Head of caudate nucleus (tissue), 42 donors: ENCODE measurements around the gene PPIL6.

ENCODE experiments used
- DNase-seq, 42 donors: peaks; one replicate each; pipeline versions ENCODE4 v3.0.0 to v3.0.0-alpha.2; 2020 to 2021; ENCODE audit warnings: mixed read lengths in 7 of 42
- intact Hi-C: fragments of 100-400 bp; cut with DNase I; formaldehyde crosslinking; loops from one replicate; pipeline ENCODE4 v1.15.0; 2022

PPIL6 gene

DNA sequence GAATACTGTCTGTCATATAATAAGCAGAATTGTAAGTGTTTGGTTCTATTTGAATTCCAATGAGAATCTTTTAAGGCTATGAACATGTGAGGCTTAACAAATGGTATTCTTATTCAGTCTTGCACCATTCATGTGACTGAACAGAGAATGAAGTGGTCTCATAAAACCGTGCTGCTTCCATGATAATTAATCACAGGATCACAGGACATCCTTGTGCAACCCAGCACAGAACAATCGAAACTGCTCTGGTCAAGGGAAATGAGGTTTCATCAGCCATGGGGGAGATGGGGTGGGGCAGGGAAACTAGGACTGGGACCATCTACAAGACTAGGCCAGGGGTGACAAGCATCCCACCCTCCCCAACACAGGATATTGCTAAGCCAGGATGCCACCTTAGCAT is 6.0 kb downstream of the PPIL6 start:
- no peak for DNase-seq
- intact Hi-C loops: no loop called here

DNA sequence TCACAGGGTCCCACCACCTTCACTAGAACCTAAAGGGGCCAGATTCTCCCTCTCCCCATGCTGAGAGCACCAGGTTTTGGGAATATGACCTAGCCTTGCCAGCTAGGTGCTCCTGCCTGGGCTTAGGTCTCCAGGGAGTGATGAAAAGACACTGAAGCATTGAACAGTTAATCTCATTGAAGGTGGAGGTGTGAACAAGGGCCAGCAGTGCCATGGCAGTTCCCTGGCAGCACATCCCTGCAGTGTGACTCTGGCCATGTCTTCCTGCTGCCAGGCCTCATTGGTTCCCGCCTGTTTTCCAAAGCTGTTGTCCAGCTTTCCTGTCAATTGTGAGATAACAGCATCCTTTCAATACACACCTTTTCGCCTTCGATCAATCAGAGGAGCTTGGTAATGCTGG is 10.9 kb downstream of the PPIL6 start:
- no peak for DNase-seq
- intact Hi-C loops: no loop called here

DNA sequence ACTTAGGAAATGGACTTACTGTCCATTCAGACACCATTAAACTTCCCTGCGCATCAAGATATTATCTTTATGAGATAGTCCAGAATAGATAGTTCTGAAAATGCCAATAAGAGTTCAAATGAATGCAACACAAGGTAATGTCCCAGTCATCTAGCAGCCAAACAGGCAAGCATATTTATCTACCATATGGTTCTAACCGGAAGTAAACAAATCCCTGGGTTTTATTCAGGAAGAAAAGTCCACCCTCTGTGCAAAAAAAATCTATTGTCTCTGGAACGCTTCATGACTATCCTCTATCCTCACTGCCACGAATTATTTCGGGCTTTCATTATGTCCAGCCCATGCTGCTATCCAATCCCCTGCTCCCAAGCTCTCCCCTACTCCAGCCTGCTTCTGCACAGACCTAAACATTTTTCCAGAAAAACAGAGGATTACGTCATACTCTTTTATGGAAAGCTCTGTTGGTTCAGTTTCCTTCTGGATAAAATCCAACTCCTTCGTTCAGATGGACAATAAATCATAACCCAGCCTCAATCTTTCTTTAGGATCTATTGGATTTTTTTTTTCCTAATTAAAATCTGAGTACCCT is 11.4 kb downstream of the PPIL6 start:
- intact Hi-C loops: no loop called here
- no peak for DNase-seq

DNA sequence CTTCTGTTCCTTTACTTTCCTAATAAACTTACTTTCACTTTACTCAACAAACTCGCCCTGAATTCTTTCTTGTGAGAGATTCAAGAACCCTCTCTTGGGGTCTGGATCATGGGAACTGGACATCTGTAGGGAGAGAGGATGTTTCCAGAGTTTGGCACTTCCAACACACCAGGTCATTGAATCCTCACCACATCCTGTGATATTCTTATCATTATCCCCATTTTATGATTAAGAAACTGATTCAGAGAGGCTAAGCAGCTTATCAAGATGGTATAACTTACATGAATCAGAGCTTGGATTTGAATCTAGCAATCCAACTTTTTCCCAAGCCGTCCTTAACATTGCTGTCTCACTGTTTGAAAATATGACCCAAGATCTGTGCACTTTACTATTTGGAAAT is 15.5 kb downstream of the PPIL6 start:
- no peak for DNase-seq
- intact Hi-C loops: no loop called here

DNA sequence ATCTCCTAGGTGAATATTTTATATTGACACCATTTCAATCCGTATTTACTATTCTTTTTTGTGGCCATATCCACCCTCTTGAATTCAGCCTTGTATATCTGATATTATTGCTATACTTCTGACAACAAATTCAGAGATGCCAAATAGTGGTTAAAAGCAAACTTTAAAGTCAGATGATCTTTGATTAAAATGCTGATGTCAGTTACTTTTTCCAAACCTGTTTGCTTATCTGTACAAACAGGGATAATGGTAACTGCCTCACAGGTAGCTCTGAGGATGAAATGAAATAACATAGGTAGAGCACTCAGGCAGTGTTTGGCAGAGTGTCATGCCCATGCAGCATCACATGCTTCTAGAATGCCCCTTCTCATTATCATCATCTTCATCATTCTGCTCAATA is 19.2 kb downstream of the PPIL6 start:
- intact Hi-C loops: no loop called here
- DNase-seq: no peak

DNA sequence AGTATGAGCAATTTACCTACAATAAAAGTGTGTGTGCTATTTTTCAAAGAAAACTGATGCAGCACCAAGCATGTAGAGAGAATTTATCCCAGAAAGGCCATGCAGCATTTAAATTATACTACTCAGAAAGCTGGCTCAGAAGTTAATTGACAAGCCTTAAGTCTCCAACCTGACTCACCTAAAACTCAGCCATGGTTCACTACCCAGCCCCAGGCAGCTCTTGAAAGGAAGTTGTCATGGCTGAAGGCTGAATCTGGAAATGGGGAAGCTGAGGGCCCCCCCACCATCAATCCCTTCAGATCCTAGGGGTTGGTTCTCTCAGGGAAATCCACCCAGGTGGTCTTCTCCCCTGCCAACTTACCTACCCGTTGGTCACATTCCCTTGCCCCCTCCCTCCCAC is 19.7 kb downstream of the PPIL6 start:
- intact Hi-C loops: no loop called here
- no peak for DNase-seq

DNA sequence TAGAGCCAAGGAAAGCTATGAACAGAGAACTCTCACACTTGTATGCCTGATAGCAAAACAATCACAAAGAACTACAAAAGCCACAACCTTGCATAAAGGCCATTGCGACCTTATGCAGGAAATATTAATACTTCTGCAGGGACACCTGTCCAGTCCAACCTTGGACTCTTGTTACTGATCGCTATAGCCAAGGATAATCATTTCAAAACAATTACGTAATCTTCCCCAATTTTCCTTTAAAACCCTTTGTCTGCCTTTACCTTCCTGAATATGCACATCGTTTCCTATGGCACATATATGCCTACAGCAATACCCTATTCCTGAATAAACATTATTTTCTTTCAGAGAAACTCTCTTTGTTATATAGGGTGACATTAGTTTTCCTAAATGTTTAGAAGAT is 22.8 kb downstream of the PPIL6 start:
- DNase-seq: no peak
- intact Hi-C loops: no loop called here

DNA sequence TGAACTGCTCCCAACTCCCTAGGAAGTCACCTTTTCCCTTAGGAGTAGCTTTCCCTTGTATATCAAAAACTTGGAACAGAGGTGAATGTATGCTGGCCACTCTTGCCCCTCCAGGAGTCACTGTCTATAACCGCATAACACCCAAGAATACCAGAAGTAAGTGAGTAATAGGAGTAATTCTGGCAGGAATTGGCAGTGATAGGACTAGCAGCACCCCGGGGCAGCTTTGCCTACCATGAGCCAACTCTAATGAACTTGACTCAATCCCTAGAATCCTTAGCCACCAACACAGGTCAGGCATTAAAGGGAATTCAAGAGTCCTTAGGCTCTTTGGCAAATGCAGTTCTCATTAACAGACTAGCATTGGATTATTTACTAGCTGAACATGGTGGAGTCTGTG is 29.4 kb downstream of the PPIL6 start:
- DNase-seq: no peak
- intact Hi-C loops: no loop called here

DNA sequence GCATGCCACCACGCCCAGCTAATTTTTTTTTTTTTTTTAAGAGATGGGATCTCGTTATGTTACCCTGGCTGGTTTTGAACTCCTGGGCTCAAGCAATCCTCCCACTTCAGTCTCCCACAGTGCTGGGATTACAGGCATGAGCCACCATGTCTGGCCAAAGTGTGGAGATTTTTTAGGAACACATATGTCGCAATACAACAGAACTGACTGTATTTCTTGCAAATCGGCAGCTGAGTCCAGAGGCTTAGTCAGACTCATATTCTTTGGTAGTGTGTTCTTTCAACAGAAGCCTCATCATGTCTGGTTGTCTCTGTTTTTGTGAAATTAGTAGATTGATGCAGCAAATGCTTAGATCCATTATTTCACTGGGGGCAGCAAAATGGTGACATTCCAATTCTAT is 34.2 kb downstream of the PPIL6 start:
- no peak for DNase-seq
- intact Hi-C loops: no loop called here

DNA sequence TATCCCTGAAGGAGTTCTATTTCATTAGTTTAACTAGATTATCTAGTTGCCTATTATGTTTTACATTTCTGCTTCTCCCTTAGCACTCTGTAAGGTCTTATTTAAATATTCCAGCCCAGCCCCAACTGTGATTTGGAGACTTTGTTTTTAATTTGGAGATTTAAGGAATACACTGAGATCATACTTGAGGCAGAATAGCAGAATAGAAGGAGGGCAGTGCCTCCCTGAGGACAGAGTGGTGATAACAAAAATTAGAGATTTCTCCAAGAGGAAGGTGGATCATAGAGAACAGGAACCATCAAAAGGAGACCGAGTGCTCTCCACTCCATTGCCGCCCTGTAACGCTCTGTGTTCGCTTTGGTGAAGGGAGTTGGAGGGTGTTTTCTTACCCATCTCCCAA is 43.4 kb downstream of the PPIL6 start:
- intact Hi-C loops: no loop called here
- no peak for DNase-seq

DNA sequence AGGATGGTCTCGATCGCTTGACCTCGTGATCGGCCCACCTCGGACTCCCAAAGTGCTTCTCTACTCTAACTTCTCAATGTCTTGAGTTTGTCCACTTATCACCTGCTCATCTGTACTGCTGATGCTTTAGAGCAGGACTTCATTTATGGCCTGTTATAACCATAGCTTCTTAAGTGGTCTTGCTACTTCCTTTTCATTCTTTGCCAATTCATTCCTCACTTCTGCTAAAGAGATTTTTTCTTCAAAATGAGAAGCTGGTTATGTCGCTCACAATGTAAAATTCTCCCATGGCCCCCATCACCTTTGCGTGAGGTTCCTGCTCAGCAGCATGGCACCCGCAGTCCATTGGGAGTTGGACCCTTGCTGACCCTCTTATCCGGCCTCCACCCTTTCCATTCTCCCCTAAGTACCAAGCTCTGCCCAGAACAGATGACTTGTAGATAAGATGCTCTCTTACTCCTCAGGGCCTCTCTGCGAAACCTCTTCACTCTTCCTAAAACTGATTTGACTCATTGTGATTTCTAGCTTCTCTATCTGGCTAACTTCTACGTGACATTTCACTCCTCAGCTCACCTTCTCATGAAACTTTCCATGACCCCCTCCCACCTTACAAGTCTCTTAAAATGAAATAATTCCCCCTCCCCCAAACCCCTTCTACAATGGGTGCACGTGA is 44.2 kb downstream of the PPIL6 start:
- intact Hi-C loops: no loop called here
- no peak for DNase-seq

DNA sequence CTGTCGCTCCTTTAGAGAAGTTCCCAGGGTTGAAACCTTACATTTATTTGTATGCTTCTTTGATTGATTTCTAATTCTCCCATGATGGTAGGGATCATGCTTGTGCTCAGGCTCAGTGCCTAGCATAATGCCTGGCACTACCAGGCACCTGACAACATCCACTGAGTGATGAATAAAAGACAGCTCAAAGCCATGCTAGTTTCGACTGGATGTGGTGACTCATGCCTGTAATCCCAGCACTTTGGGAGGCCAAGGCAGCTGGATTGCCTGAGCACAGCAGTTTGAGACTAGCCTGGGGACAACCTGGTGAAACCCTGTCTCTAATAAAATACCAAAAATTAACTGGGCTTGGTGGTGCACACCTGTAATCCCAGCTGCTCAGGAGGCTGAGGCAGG is 46.5 kb downstream of the PPIL6 start:
- DNase-seq: peak in 2 of 42 donors; percentile 20 to 34
- intact Hi-C loops: no loop called here

DNA sequence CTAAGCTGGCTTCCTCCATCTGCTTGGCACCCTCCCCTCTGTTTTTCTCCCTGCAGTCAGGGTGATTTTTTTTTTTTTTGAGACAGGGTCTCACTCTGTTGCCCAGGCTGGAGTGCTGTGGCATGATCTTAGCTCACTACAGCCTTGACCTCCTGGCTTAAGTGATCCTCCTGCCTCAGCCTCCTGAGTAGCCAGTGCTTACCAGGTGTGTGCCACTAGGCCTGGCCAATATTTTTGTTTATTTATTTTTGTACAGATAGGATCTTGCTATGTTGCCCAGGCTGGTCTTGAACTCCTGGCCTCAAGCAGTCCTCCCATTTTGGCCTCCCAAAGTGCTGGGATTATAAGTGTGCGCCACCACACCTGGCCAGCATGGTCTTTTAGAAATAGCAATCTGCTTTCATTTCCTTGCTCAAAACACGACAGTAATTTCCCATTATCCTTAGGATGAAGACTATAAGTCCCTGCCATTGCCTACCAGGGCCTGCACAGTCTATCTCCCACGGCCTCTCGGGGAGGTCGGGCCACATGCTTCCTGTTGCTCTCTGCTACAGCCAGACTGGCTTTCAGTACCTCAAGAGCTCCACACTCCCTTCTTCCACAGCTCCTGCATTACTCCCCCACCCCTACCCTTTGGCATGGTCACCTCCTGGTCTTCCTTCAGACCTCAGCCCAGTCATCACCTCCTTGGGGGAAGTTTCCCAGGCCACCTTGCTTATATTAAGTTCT is 47.1 kb downstream of the PPIL6 start:
- no peak for DNase-seq
- intact Hi-C loops: no loop called here

DNA sequence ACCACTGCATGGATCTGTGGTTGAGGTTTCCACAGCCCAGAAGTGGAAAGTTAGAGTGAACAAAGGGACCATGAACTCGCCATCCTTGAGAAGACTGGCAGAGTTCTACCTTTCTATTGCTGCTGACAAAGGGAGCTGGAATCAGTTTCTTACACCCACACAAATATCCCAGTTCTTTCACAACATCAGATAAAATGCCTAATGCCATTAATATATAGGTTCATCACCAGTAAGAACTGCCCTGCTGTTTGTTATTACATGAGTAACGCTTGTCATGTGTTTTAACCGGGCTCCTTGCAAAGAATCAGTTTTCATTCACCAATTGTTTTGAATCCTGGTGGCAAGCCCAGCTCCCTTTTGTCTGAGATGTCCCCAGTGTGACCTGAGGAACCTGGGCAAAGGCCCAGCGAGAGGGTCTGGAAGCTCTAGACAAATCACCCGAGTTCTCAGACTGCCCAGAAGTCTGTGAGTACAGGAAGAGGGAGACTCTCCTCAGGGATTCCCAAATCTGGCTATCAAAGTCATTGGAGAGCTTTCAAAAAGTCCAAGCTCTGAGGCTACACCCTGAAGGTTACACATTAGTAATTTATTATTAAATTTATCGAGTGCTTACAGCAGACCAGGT is 50.7 kb downstream of the PPIL6 start:
- intact Hi-C loops: loop anchor here (5.0 to 10.0 kb wide), 2 partner anchors 53 to 835 kb away; partner anchors contain the start of genes PPIL6 and SMPD2

DNA sequence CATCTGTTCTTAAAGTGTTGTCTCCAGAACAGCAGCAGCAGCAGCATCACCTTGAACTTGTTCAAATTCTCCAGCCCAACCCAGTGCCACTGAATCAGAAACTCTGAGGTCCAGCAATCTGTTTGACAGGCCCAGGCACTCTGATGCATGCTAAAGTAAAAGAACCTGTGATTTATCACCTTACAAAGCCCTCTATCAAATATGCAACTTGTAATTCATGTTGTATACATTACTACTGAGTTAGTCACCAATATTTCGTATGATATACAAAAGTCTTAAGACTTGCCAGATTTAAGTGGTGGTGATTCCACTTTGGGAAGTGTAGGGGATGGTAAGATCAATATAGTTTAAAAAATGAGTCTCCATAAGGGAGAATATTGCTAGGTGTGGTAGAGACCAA is 52.2 kb downstream of the PPIL6 start:
- intact Hi-C loops: loop anchor here (5.0 to 10.0 kb wide), 2 partner anchors 54 to 833 kb away; partner anchors contain the start of genes PPIL6 and SMPD2
- DNase-seq: no peak

More for the DNA sequence above, 50.7 kb downstream of the PPIL6 start:
- DNase-seq: no peak

DNA sequence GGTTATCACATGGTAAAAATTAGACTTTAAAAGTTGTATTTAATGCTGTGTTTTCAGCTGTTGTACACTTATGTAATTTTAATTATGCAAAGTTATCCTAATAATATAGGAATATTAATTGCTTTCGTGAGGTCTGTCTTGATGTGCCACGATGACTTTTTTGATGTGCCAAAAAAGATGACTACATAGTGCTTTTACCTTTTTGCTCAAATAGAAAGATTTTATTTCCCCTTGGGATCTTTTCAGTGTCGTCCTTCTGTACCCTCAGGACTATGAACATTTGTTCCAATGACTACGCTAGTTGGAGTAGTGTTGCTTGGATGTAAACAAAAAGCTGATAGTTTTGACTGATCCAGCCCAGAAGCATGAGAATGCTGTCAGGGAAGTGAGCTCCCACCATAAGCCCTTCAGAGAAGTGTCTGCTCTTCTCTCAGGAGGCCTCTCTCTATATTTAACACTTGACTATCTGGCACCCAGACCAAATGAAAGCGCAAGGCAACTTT is 56.9 kb downstream of the PPIL6 start:
- DNase-seq: peak in 1 of 42 donors; percentile 7
- intact Hi-C loops: loop anchor here (5.0 to 10.0 kb wide), 3 partner anchors 66 to 829 kb away; no protein-coding TSS in a partner anchor

DNA sequence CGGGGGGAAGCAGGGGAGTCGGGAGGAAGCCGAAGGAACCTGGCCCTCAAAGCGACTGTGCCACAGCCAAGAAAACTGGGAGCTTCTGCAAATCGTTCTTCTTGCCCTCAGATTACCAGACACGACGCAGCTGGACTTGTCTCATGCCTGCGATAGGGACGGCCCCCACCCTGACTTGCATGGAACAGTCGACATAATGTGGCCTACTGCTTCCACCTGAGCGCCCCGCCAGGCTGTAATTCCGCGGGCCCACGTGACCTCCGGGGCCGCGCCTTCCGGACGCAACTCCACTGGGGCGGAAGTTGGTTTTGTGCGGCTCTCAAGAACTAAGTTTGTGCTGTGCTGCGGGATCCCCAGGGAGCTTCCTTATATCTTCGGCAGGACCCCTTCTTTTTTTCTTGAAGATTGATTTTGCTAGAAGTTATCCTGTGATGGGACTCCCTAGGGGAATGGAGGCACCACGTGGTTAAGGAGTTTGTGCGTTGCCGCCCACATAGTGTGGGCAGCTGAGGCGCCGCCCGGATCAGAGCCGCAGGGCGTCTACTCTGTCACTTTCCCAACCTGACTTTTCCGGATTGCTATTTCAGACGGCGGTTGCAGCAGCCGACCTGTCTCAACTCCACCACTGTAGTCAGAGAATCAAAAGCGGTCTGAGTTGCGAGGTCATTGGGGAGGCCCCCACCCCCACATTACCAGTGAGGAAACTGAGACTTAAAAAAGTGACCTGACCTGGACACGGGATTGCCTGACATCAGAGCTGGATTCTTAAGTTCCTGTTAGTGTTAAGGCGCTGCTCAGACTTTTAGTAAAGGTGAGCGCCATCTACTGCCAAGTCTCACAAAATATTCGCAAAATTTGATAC is 57.6 kb downstream of the PPIL6 start:
- intact Hi-C loops: loop anchor here (1.0 to 10.0 kb wide), 4 partner anchors 66 to 828 kb away; partner anchors contain the start of gene CEP57L1
- peak; percentile 81 to 95 (median 90) for DNase-seq

DNA sequence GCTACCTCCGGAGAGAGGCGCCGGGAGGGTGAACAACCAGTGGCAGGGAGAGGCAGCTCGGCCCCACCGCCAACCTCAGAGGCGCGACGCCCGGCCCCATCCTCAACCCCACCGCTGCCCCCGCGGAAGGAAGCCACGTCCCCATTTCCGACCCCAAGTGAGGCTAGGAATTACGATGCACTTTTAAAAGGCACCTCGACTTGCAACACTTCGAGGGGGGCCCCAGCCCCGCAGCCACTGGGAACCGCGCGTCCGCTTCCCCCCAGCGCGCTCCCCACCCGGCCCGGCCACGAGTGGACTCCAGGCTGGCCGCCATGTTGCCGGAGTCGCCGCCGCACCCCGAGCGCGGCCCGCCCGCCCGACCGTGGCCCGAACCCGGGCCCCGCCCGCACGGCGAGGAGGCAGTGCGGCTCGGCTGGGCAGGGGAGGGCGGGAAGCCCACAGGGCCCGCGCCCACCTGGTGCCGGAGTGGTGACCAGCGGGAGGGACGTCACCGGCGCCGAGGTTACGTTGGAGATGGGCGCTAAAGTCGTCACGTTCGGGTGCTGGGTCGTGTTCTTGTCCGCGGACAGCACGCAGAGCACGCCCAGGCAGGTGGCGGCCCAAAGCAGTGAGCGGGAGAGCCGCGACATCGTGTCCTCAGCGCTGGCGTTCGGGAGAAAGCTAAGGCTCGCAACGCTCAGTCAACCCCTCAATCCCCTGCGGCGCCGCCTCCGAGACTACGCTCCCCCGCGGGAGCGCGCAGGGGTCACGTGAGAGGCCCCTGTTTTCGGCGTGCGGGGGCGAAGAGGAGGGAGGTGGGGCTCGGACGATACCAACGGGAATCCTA is 58.5 kb downstream of the PPIL6 start, which contains the start of gene CD164:
Gene CD164 (minus strand): TSS at position 721 of the 829 bp plus-strand sequence. CDS start 89 bp downstream, at position 632.
- intact Hi-C loops: loop anchor here (1.0 to 10.0 kb wide), 4 partner anchors 65 to 827 kb away; partner anchors contain the start of gene CEP57L1
- DNase-seq: peak; percentile 82 to 98 (median 95)
